ENCODE results near the gene UPK2.
"Not testable (repeated sequence)": the region's sequence is repeated elsewhere in the genome, so short reads cannot be mapped to it uniquely, and the experiment has no call there.

- TF ChIP-seq FOXP2 (optimal IDR thresholded peaks at IDR 0.05; ENCODE audit: control extremely low read depth, extremely low read length, insufficient read depth); POLR2AphosphoS5 (IDR thresholded peaks at IDR 0.05; ENCODE audit: borderline replicate concordance, low read depth, low read length): not testable (repeated sequence)
Observed at GRCh38 chr11:118991486-118992038, 35.5 kb downstream of the UPK2 start.
